AML-193 (cell line): ENCODE measurements around the gene ZBTB7A.

Experiments used
- DNase-seq, 2 experiments: peaks; one replicate each; lab custom pipeline; 2025; lab: John Stamatoyannopoulos, UW

Gene ZBTB7A

DNA sequence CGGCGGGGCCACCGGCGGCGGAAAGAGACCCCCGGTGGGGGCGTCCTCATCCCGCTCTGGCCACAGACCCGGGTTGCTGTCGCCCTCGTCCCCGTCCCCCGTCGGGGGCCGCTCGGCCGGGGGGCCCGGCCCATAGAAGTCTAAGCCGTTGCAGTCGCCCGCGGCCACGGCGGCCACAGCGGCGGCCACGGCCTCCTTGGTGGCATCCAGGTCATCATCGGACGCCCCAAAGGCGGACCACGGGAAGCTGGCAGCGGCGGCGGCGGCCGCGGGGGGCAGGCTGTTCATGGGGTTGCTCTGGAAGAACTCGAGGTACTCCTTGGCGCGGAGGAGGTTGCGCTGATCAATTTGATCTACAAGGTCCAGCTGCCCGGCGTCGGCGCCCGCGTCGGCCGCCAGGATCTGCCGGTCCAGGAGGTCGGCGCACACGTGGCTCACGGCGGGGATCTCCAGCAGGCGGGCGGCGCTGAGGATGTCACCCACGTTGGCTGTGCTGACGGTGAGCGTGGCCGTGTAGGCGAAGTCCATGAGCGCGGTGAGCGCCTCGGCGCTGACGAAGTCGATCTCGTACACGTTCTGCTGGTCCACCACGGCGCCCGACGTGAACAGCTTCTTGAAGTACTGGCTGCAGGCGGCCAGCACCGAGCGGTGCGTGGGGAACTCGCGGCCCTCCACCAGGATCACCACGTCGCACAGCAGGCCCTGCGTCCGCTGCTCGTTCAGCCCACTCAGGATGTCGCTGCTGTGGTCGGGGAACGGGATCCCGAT is 12.1 kb downstream of the ZBTB7A start:
- DNase-seq: no peak

DNA sequence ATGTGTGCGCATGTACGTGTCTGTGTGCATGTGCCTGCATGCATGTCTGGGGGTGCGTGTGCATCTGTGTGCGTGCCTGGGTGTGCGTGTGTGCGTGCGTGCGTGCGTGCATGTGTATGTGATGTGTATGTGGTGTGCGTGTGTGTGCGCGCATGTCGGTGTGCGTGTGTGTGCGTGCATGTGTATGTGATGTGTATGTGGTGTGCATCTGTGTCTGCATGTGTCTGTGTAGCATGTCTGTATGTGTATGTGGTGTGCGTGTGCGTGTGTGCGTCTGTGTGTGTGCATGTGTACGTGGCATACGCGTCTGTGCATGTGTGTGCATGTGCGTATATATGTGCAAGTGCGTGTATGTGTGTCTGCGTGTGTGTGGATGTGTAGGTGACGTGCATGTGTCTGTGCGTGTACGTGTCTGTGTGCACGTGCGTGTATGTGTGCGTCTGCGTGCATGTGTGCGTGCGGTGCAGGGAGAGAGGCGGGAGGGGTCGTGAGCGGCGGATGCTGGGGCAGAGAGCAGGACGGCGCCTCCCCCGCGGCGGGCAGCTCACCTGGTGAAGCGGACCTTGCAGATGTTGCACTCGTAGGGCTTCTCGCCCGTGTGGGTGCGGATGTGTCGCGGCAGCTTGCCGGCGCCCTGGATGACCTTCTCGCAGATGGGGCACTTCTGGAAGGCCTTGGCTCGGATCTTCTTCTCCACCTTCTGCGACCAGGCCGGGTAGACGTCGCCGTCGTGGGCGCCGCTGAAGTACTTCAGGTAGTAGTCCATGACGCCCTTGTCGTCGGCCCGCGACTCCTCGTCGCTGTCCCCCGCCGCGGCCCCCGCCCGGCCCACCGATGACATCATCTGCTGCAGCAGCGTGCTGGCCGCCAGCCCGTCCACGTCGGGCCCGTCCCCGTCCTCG is 13.0 kb downstream of the ZBTB7A start:
- no peak for DNase-seq

DNA sequence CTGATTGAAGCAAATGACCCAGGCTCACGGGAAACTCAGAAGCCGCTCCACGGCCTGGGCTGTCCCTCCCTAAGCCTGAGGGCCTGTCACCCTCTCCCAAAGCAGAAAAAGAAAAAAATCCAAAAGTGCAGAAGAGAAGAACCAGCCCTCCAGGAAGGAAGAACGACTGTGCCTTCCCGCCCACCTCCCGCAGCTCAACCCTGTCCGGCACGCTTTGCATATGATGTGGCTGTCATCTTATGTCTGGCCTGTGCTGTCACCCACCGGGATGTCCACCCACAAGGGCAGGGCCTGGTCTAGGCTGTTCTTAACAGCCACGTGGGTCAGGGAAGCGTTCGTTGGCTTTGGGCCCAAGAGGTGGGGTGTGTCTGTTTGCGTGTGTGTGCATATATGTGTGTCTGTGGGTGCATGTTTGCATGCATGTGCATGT is 13.7 kb downstream of the ZBTB7A start:
- no peak for DNase-seq

DNA sequence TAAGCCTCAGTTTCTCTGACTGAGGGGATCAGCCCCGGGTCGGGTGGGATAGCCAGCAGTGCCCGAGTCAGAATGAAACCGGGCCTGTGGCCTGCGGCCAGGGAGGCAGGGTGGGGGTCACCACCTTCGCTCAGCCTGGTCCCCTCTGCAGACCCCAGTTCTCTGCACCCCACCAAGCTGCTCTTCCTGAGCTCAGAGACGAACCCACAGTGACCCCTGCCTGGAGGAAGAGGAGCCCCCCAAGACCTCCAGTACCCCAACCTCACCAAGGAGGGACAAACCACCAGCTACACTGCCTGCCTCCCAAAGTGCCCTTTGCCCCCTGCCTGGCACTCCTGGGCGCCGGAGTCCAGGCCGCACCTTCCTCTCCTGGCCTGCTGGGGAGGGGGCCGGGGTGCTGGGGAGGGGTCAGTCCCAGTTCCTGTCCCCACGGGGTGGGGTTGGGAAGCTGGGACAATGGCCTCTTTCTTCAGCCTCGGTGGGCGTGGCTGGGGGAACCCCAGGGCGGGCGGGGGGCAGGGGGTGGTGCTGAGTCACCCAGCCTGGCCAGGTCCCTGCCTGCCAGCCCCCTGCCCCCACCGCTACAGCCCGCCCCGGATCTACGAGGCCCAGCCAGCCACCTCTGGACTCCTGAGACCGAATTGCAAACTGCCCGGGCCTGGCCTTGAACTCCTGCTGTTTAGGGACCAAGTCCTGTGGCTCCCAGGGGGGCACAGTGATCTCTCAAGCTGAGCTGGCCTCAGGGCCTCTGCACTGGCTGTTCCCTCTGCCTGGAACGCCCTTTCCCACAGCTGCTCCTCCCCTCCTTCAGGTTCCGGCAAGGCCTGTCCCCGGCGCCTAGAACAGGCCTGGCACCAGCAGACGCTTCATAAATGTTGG is 14.3 kb downstream of the ZBTB7A start:
- no peak for DNase-seq

DNA sequence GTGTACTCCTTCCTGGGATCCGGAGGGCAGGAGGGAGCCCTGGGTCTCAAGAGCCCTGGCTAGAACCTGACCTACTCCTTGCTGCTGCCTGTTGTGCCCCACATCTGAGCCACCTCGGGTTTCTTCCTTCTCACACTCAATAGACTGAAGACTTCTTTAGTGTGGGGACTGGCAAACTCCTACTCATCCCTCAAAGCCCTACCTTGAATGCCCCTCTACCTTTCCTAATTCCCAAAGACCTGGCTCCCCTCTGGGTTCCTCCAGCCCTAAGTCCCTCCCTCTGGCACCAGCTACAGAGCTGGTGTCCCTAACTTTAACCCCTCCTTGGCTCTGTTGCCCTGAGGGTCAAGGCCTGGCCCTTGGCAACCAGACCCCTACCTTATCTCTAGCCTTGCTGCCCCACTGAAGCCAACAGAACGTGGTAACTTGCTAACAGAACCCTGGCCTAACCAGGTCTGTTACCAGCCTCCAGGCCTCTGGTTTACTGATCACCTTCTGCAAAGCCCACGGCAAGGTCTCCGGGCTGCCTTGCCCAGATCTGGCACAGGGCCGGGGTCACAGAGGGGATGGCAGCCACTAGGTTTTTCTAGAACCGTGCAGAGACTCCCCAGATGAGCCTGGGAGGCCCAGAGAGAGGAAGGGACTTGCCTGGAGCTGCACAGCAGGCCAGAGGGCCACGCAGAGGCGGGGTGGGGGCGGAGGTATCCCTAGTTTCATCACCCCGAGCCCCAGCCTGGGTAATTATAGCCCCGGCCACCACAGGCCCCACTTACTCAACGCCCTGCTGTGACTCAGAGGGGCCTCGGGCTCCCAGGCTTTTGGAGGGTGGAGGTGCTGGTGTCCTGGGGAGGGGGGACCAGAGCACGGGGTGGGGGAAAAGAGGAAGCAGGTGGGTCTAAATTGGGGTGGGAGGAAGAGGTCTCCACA is 15.3 kb downstream of the ZBTB7A start:
- no peak for DNase-seq

DNA sequence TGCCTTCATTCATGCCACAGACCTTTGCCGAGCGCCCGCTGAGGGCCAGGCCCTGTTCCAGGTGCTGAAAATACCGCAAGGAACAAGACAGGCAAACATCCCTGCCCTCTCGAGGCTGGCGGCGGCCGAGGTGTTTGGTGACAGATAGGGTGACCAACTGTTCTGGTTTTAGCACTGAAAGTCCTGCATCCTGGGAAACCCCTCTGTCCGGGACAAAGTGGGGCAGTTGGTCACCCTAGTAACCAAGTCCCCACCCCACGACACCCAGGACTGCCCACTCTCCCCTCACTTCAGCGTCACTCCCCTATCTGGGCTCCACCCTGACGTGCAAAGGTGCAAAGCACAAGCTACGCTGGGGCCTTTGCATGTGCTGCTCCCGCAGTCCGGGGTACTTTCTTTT is 17.3 kb downstream of the ZBTB7A start:
- DNase-seq: no peak

DNA sequence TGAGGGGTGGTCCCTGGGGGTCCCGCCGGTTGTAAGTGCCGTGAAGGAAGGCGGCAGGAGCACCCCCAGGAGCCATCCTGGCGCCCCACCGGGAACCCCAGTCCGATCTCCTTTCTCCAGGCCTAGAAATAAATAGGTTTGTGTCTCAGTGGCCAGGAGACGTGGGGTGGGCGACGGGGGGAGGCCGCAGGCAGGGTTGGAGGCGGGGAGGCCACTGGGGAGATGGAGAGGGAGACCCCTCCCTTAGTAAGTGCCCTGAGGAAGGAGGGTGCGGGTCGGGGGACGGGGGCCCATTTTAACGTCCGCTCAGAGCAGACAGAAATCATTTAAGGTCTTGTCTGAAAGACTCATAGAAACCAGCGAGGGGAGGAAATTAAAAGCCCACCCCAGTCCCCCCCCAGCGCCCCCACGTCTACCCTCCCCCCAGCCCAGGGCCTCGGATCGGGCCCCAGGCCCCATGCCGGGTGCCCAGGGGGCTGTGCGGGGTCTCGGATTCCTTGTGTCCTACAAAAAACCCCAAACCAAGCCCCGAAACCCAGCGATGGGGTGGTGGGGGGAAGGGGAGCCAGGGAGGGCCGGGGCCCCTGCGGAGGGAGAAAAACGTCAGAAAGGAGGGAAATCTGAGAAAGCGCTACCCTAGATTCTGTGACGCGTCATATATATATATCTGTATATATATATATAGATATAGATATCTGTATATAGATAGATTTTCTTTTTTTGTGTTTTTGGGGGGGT is 19.6 kb downstream of the ZBTB7A start:
- DNase-seq: no peak

DNA sequence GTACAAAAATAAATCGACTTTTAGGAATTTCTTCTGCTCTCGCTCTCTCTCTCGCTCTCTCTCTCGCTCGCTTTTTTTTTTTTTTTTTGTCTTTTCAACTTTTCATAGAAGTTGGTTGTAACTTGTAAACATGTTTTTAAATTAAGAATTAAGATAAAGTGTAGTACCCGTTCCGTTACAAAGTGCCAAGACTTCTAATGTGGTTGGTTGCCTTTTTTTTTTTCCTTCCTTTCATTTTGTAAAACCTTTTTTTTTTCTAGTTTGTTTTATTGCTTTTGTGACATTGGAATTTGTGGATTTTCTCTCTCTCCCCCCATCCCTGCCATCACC is 20.4 kb downstream of the ZBTB7A start:
- DNase-seq: no peak

DNA sequence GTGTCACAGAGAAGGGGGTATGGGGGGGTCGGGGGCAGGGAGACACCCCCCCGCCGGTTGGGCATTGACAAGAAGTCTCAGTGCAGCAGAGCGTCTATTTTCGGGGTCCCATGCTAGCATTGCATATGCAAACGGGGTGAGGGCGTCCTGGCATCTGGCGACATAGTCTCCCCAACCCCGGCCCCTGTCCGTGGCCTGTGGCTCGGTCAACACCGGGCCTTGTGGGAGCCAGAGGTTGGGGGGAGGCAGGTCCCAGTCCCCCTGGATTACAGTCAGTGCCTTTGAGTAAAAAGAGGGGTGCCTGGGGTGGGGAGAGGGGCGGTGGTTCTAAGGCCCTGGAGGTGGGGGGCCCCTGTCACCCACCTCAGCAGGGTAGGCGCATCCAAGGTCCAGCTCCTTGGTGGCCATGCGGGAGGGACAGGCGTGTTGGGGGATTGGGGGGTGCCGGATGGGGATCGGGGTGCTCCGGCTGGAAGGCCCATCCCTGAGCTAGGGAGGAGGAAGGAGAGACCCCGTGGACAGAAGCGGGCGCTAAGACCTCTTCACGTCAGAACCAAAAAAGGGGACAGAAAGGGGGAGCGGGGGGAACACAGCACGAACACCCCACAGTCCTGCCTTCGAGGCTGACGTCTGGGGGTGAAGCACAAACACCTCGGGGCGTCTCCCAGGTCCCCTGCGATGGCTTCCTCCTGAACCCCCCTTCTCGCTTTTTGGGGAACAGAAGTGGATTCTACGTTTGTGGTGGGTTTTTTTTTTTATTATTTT is 20.9 kb downstream of the ZBTB7A start:
- DNase-seq: no peak

DNA sequence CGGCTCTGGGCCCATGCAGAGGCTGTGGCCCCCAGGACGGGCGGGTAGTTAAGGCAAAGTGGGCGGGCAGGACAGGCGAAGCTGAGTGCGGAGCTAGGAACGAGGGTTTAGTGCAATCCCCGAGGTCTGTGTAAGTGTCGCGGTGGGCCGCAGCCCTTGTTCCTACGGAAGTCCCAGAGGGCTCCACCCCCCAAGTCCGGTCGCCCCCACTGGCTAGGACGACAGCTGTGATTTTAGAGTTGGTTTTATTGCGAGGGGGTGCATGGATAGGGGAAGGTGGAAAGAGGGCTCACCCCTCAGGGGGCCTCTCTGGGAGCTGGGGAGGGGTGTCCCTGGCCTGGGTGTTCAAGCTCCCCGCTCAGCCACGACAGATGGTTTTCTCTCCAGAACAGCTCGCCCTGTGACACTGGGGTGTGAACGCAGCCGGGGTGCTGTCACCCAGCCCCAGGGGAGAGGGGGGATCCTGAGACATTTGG is 21.7 kb downstream of the ZBTB7A start:
- DNase-seq: no peak

DNA sequence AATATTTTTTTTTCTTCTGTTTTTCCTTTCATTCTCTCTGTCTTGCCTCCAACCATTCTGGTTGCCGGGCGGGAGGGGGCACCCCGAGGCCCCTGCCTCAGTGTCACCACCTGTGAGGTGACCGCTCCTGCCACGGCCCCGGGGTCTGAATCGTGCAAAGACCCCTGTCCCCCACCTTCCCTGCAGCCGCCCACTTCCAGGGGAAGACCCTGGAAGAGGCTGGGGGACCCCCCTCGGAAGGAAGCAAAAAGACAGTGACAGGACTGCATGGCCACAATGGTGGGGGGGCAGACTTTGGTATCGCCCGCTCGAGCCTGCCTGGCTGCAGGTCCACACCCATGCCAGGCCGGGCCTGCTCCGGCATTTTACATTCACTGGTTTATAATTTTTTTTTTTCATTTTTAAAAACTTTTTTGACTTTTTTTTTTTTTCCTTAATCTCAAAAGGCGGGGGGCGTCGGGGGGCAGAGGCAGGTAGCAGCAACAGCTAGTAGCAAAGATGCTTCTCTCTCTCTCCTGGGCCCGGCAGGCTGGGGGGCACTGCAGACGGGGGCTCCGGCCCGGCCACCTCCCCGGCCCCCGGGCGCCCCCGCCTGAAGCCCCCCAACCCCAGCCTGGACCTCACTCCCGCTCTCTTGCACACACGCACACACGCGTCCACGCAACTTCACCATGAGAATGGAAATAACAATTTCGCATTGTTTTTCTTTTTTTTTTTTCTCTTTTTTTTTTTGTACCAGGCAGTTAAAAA is 22.6 kb downstream of the ZBTB7A start:
- DNase-seq: no peak

DNA sequence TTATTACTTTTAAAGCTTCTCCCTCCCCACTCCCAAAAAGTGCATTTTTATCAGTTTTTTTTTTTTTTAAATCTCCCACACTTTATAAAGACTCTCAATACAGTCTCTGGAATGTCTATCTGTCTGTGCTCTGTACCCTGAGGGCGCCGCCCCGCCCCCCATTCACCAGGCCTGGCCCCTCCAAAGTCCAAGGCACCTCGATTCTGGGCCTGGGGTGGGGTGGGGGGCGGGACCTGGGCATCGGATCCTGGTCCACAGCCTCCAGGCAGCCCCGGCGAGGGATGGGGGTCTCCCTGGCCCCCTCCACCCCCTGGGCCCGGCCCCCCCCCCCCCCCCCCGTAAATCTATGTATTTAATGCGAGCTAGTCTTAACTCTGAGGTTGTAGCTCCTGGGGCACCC is 23.3 kb downstream of the ZBTB7A start:
- no peak for DNase-seq

DNA sequence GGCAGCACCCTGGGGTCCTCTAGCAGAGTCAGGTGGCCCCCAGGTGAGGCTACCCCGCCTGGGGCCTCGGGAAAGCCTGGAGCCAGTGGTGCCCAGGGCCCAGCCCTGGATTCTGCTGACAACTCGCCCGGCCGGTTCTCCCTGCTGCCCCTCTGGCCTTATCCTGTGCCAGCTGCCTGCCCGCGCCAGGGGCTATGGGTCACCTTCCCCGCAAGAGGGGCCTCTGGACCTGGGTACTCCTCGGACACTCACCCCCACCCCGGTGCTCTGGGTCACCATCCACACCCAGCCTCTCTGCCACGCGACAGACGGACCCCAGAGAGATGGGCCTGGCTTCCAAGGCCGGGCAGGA is 24.0 kb downstream of the ZBTB7A start:
- no peak for DNase-seq

DNA sequence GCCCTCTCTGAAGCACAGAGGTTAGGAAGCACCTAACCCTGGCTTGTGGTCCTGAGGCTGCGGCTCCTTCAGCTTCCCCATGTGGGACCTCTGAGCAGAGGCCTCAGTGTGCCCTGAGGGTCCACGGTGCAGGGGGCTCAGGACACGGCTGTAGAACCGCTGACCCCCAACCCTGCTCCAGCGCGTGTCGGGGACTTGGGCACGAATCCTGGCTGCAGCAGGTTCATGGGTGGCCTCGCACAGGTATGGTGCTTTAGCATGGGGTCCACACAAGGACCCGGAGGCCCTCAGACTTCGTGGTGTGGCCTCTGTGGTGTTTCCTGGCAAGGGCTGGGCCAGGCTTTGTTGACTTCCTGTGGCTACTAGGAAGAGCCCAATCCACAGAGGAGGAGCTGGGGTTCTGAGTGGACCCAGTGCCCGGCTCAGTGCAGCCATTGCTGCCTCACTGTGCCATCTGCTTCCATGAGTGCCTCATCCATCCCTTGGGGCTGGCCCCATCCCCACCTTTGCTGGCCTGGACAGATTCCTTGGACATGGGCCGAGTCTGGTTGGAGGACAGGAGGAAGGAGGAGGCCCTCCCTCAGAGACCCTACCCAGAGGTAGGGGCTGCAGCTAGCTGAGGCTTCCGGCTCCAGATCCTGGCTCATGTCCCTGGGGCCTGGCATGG is 24.5 kb downstream of the ZBTB7A start:
- no peak for DNase-seq

DNA sequence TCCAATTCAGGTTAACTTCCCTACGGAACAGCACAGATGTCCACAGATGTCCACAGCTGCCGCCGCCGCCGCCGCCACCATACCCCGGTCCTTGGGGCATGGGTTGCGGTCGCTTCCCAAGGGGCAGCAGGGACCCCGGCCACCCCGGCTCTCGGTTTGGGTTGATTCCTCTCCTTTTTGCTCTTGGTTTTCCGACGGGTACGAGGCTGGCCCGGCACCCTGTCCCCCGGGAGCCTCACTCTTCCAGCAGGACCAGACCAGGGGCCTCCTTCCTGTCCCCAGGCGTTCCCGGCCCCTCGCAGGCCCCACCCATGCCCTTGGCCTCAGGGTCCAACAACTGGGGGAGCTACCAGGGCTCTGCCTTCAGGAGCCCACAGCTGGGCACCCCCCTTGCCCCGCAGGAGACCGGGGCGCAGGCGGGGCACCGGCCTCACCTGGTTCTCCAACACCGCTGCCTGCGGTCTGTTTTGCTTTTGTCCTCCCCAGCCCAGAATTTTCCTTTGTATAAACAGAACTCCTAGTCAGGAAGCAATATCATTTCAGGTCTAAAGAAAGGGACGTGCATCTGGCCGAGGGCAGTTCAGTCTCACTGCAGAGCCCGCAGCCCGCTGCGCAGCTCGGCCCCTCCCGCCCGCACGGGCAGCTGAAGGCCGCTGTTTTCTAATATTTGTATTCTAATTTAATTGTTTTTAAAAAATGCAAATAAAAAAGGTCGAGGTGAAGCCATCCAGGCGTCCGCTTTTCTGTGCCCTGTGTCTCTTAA is 27.9 kb downstream of the ZBTB7A start:
- no peak for DNase-seq

DNA sequence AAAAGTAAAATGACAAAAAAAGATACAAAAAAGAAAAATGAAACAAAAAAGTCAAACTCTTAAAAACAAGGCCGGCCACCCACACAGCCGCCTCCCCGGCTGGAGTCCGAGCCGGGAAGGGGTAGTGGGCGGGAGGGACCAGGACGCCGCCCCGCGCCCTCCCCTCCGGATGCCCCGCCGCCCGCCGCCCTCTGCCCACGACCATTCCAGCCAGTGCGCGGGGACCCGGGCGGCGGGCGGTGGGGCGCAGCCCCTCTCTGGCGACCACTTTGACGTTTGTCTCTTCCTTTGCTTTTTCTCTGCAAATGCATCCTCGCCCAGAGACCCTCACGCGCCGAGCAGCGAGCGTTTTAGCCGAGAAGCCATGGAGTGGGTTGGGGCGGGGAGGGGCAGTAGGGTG is 28.6 kb downstream of the ZBTB7A start:
- DNase-seq: no peak

DNA sequence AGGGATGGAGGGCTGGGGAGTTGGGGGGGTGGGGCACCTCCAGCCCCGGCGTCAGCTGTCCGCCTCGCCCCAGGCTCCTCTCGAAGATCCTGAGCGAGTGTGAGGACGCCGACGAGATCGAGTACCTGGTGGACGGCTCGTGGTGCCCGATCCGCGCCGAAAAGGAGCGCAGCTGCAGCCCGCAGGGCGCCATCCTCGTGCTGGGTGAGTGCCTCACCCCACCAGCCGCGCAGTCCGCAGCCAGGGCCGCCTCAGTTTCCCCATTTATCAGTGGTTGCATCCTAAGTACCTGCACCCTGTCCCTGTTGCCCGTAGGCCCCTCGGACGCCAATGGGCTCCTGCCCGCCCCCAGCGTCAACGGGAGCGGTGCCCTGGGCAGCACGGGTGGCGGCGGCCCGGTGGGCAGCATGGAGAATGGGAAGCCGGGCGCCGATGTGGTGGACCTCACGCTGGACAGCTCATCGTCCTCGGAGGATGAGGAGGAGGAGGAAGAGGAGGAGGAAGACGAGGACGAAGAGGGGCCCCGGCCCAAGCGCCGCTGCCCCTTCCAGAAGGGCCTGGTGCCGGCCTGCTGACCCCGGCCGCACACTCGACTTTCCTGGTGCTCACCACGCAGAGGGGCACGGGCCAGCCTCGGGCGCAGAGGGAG is 29.3 kb downstream of the ZBTB7A start:
- no peak for DNase-seq
